Hindlimb muscle (tissue), 1 donor: ENCODE data around the gene CHADL. TPM values are rescaled to one million over a fixed set of nuclear protein-coding genes. Genes with fewer than 3 reads are reported as not detected.

ENCODE experiments used
- DNase-seq: peaks from one replicate; pipeline ENCODE4 v3.0.0-alpha.2; 2013
- polyA plus RNA-seq: library from polyadenylated mRNA; unstranded; fragments of 120-200 nt; gene quantifications from one replicate; pipeline ENCODE4 v1.2.1, GENCODE V29; 2013; ENCODE audit not compliant: insufficient read length

The CHADL gene
- polyA plus RNA-seq, 1 donor, result 4.9 TPM

GRCh38 chr22:41256254-41257253, 15.8 kb upstream of the CHADL start:
- no peak for DNase-seq

GRCh38 chr22:41254230-41254629, 13.5 kb upstream of the CHADL start:
- no peak for DNase-seq

- DNase-seq, result no peak
Observed at GRCh38 chr22:41252365-41252764, 11.6 kb upstream of the CHADL start.

- DNase-seq, result no peak
Observed at GRCh38 chr22:41250127-41250526, 9.4 kb upstream of the CHADL start.

- DNase-seq, result no peak
Observed at GRCh38 chr22:41249442-41249841, 8.7 kb upstream of the CHADL start.

- DNase-seq, result no peak
Observed at GRCh38 chr22:41248758-41249157, 8.0 kb upstream of the CHADL start.

DNA sequence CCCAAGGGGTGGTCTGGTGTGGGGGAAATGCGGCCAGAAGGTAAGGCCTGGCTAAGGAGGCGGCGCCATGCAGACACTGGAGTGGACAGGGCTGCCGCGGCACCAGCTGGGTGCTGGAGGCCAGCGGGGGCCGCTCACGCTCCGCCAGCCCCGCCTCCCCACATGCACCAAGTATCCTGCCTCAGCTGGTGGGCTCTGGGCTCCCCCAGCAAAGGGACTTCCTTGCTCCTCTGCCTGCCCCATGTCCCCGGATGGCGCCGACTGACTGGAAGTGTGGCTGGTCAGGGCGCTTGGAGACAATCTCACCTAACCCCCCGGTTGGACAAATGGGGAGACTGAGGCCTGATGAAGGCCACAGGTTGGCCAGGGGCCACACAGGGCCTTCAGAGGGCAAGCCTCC, 7.6 kb upstream of the CHADL start:
- no peak for DNase-seq

- no peak for DNase-seq
Observed at GRCh38 chr22:41247703-41248102, 7.0 kb upstream of the CHADL start.

DNA sequence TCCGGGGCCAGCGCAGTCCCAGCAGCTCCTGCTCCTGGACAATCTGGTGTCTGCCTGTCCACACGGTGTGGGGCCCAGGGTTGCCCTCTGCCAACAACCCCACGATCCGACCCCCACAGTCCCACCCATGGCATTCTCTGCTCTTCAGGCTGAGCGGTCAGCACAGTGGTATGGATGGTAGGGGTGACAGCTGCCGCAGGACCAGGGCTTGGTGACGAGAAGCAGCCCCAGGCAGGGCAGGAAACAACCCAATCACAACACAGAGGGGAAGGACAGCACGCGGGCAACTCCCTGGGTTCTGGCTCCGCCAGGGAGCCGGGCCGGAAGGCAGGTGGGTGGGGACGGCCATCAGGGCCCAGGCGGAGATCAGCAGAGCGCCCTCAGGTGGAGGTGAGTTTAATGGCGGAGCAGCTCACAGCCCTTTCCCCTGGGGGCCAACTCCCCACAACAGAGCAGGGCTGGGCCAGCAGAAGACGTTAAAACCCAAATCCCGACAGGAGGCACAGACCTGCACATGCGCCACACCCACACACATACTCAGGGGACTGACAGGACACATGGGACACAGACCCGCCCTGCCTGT, 5.3 kb upstream of the CHADL start:
- no peak for DNase-seq

DNA sequence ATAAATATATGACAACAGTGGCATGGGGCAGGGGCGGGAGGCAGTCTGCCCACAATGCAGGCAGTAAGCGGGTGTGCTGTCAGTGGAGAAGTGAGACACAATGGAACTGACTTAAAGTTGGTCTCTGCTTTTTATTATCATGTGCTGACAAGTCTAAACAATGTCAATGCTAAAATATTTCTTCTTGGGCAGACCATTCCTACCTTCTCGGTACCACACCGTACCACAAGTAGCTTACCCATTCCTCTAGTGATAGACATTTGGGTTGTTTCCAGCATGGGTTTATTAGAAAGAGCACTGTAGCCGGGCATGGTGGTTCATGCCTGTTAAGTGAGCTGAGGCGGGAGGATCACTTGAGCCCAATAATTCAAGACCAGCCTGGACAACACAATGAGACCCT, 2.6 kb upstream of the CHADL start:
- no peak for DNase-seq

DNA sequence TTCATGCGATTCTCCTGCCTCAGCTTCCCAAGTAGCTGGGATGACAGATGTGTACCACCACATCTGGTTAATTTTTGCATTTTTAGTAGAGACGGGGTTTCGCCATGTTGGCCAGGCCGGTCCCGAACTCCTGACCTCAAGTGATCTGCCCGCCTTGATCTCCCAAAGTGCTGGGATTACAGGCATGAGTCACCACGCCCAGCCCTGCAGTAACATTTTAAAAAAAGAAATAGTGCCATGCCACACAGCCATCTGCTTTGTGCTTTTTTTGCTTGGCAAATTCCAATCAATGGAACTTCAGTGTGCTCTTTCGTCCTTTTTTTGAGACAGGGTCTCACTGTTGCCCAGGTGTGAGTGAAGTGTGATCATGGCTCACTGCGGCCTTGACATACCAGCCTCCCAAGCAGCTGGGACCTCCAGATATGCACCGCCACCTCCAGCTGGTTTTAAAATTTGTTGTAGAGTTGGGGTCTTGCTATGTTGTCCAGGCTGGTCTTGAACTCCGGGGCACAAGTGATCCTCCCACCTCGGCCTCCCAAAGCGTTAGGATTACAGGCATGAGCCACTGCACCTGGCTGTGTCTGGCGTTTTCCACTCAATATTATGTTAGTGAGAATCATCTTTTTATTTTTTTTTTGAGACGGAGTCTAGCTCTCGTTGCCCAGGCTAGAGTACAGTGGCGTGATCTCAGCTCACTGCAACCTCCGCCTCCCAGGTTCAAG, 1.8 kb upstream of the CHADL start:
- no peak for DNase-seq

DNA sequence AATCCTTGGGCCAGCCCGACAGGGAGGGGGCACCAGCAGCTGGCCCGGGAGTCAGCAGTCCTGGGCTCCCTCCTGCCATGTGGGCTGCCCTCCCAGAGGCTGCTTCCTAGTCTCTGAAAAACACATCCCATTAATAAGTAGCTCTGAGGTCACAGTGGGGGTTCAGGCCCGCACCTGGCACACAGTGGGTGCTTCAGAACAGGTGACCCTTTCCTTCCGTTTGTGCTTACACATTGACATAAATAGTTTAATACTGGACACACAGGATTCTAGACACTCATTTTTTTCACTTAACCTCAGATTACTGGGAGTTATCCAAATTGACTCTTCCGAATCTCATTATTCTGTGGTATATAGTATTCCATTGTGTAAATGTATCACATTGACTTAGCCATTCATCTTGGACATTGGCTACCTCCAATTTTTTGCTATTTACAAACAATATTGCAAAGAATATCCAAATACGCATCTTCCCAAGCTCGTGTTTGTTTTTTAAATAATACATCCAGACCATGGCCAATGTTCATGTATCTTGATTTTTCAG, 474 bp upstream of the CHADL start:
- DNase-seq, result no peak

GRCh38 chr22:41239443-41240128, 1.1 kb downstream of the CHADL start:
- no peak for DNase-seq

DNA sequence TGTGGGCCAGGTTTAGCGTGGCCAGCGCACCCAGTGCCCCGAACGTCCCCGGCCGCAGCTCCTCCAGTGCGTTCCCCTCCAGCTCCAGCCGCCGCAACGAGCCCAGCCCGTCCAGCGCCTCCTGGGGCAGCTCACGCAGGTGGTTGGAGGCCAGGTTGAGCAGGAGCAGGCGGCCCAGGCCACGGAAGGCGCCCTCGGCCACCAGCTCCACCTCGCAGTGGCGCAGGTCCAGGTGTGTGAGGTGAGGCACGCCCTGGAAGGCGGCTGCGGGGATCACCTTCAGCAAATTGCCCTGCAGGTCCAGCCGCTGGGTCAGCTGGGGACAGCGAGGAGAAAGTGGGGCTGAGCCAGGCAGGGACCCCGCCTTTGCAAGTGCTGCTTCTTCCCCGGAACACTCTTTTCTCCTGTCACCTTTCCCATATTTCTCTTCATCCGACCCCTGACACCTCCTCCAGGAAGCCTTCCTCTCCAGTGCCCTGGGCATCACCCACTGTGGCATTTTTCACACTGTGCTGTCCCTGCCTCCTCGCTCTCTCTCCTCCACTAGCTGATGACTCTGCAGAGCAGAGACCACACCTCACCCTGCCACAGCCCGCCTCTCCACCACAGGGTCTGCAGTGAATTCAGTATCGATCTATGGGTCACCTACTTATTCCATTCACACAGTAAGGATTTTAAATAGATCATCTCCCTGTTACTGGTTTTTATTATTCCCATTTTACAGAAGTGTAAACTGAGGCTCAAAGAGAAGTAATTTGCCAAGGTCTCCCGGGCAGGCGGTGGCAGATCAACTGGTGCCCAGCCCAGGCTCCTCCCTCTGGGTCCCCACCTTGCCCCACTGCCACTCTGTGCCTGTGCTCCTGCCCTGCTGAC, 1.9 kb downstream of the CHADL start:
- no peak for DNase-seq

DNA sequence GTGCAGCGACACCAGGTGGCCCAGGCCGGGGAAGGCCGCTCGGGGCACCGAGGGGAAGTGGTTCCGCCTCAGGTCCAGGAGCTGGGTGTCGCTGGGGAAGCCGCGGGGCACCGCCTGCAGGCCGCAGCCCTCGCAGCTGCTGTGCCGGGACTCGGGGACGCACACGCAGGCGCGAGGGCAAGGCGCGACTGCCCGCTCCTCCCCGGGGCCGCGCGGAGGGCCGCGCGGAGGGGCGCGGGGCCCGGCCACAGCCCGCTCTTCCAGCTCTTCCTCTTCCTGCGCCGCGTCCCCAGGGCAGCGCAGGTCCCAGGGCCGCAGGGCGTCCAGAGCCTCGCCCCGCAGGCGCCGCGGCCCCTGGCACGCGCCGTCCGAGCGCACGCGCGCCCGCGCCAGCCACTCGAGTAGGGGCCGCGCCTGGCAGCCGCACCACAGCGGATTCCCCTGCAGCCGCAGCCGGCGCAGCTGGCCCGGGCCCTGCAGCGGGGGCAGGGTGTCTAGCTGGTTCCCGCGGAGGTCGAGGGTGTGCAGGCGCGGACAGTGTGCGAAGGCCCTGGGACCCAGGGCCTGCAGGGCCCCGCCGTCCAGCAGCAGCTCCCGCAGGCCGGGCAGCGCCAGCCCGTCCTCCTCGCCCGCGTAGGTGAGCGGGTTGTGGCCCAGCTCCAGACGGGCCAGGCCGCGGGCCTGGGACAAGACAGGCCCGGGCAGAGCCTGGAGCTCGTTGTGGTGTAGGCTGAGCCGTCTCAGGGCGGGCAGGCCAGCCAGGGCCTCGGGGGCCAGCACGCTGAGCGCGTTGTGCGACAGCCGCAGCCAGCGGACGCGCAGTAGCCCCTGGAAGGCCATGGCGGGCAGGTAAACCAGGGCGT, 2.8 kb downstream of the CHADL start:
- peak; percentile 71 for DNase-seq

DNA sequence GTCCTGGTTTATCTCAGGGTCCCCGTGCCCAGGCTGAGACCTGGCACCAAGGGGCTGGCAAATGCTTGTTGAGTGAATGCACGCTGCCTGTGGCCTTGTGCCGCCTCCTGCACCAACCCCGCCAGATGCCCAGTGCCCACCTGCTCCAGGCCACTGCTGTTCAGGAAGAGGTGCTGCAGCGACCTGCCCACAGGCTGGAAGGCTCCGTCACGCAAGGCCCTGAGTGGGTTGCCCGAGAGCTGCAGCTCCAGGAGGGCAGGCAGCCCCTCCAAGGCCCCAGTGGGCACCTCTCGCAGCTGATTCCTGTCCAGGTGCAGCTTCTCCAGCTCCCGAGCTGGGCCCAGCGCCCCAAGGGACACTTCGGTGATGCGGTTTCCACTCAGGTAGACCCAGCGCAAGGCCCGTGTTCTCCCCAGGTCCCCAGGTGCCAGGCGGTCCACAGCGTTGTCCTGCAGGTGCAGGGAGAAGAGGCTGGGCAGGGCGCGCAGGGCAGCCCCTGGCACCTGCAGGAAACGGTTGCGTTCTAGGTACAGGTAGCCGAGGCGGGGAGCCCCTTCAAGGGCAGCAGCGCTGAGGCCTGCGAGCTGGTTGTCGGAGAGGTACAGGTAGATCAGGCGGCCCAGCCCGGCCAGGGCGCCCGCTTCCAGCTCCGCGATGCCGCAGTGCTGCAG, 3.6 kb downstream of the CHADL start:
- no peak for DNase-seq

DNA sequence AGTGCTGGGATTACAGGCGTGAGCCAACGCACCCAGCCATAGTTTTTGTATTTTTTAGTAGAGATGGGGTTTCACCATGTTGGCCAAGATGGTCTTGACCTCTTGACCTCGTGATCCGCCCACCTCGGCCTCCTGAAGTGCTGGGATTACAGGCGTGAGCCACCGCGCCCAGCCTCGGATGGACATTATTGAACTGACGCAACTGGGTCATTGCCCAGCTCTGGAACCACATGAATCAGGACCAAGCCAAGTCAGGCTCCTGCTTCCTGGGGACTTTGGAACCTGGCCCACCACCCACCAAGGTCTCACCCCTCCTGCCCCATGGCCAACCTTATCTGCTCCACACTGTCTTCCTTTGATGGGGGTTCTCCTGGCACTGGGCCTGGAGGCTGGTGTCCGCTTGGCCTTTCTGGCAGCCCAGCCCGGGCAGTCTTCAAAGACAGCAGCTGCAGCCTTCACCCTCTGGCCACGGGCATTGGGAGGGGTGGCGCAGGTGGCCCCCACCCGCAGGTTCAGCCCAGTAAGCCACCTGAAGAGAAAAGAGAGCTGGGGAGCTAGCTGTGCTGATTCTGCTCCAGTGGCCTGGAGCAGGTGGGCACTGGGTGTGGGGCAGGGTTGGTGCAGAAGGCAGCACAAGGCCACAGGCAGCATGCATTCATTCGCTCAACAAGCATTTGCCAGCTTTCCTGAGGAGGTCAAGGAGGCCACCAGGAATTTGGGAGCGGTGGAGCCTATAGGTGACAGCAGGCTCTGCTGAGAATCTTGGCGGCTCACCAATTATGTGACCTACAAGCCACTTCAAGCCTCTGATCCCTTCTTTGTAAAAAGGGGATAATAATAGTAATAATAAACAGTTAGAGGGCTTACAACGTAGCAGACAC, 5.7 kb downstream of the CHADL start:
- DNase-seq, result no peak

DNA sequence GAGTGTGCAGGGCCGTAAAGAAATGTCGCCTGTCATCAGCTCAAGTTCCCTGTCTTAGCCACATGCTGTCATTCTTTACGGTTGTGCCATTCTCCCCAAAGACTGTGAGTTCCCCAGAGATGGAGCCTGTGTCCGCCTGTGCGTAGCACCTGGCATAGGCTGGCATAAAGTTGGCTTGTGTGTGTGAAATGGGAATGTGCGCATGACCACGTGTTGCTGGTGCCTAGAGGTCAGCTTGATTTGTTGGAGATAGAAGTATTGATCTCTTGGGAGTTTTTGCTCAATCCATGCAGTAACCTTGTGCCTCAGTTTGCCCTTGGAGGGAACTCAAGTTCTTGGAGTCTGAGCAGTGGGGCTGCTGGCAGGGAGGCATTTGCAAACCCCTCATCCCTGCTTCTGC, 9.4 kb downstream of the CHADL start:
- DNase-seq, result no peak

- no peak for DNase-seq
Observed at GRCh38 chr22:41230401-41230785, 10.3 kb downstream of the CHADL start.
